ENCODE results near the gene RAD51B. TPM values are rescaled to one million over a fixed set of nuclear protein-coding genes. Genes with fewer than 3 reads are reported as not detected.

RAD51B gene
- total RNA-seq, 2 donors from 2014 or later = 9.3 to 12.1 TPM

DNA sequence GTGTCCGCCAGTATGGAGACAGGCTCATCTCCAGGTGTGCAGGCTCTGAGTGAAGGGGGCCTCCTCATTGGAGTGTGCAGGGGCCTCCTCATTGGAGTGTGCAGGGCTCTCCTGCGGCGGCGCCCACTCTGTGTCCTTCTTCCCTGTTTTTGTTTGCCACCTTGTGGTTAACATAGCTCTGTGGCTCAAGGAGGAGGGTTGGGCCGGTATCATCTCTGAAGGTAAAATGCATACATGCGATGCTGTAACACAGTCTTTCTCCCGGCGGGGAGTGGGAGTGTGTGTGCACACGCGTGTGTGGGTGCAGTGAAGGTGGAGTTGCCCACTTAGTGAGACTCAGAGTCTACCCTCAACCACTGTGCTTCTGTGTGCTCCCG lies 543.9 kb downstream of the RAD51B start:
- peaks cover 22 to 49% of the 10 kb centered on the region in 2 donors for H3K4me1 ChIP-seq (ENCODE audit: control insufficient read depth in 1 of 2, low read depth in 2 of 2)
- H3K27me3 ChIP-seq (replicated peaks; ENCODE audit: insufficient read depth) = no peaks in the 10 kb centered on the region
- no peaks in the 10 kb centered on the region for H3K36me3 ChIP-seq
- DNase-seq (ENCODE audit: low spot score) (no peak), ATAC-seq (ENCODE audit: insufficient number of reproducible peaks, low FRiP score, low read depth) (no peak)
- no peaks in the 10 kb centered on the region for H3K9me3 ChIP-seq
- TF ChIP-seq, protein P1, sequence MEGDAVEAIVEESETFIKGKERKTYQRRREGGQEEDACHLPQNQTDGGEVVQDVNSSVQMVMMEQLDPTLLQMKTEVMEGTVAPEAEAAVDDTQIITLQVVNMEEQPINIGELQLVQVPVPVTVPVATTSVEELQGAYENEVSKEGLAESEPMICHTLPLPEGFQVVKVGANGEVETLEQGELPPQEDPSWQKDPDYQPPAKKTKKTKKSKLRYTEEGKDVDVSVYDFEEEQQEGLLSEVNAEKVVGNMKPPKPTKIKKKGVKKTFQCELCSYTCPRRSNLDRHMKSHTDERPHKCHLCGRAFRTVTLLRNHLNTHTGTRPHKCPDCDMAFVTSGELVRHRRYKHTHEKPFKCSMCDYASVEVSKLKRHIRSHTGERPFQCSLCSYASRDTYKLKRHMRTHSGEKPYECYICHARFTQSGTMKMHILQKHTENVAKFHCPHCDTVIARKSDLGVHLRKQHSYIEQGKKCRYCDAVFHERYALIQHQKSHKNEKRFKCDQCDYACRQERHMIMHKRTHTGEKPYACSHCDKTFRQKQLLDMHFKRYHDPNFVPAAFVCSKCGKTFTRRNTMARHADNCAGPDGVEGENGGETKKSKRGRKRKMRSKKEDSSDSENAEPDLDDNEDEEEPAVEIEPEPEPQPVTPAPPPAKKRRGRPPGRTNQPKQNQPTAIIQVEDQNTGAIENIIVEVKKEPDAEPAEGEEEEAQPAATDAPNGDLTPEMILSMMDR (IDR thresholded peaks at IDR 0.05) = no peak
- H3K27ac ChIP-seq = peak overlapping the region; percentile 89 to 90
- no peak overlapping the region for H3K4me3 ChIP-seq

DNA sequence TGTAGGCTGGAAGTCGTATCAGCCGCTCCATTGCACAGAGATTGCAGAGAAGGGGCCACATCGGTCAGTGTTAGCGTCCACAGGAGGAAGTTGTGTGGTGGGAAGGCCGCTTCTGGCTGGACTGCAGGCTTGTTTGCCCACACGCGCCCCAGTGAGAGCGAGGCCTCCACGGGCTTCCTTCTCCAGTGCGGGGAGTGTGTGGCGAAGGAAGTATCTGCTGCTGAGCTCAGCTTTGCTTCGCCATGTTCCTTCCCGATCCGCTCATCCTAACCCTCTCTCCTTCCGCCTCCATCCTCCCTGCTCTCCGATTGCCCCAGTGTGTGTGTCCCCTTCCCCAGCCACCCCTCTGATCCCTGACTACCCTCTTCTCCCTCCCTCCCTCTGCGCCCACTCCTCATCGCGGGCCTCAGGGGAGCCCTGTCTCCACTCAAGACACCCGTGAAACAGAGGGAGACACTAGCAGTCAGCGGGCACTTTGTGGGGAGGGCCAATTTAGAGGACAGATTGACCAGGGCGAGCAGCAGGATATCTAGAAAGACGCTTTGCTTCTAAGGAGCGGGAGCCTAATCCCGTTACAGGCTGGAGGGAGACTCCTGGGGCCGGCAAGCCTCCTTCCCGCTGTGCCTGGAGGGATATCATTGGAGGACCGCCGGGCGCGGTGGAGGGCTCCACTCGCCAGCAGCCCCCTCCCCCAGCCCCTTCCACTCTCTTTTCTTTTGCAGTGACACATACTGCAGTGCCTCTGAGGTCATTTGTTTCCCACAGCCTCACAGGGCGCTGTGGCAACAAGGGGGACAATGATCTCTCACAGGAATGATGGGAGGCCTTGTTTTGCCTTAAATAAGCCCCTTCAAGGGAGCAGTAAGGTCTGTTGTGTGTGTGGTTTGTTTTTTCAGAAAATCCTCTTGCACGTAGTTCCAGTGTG lies 544.5 kb downstream of the RAD51B start:
- no peaks in the 10 kb centered on the region for H3K36me3 ChIP-seq
- ATAC-seq (ENCODE audit: insufficient number of reproducible peaks, low FRiP score, low read depth) (peak; percentile 4), DNase-seq (ENCODE audit: low spot score) (no peak)
- TF ChIP-seq, protein P1 (IDR thresholded peaks at IDR 0.05) = no peak
- H3K27me3 ChIP-seq (replicated peaks; ENCODE audit: insufficient read depth) = no peaks in the 10 kb centered on the region
- H3K4me1 ChIP-seq (ENCODE audit: control insufficient read depth in 1 of 2, low read depth in 2 of 2) = peaks cover 22 to 52% of the 10 kb centered on the region in 2 donors
- peak overlapping the region; percentile 1 for H3K4me3 ChIP-seq
- H3K9me3 ChIP-seq = no peaks in the 10 kb centered on the region
- H3K27ac ChIP-seq = peak overlapping the region; percentile 89 to 90

DNA sequence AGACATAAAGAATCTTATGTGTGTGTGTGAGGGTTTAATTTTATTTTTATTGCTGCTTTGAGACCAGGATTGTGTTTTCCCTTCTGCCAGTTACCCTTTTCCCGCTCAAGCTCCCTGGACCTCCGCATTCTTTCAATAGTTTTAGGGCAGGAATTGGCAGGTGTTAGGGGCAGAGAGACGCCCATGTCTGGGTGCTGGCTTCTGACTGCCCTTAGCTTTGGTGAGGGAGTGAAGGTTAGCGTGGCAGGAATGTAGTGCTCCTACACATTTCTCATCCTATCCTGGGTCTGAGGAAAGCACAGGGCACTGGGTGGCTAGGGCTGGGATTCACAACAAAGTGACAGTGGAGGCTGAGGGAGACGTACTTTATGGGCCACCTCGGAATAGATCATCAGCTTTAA lies 545.2 kb downstream of the RAD51B start:
- H3K9me3 ChIP-seq = no peaks in the 10 kb centered on the region
- no peaks in the 10 kb centered on the region for H3K36me3 ChIP-seq
- DNase-seq (ENCODE audit: low spot score) (no peak), ATAC-seq (ENCODE audit: insufficient number of reproducible peaks, low FRiP score, low read depth) (peak; percentile 1)
- peaks cover 20 to 52% of the 10 kb centered on the region in 2 donors for H3K4me1 ChIP-seq (ENCODE audit: control insufficient read depth in 1 of 2, low read depth in 2 of 2)
- H3K4me3 ChIP-seq = peak overlapping the region; percentile 1
- H3K27me3 ChIP-seq (replicated peaks; ENCODE audit: insufficient read depth) = no peaks in the 10 kb centered on the region
- TF ChIP-seq, protein P1 (IDR thresholded peaks at IDR 0.05) = no peak
- peak overlapping the region; percentile 89 to 90 for H3K27ac ChIP-seq

DNA sequence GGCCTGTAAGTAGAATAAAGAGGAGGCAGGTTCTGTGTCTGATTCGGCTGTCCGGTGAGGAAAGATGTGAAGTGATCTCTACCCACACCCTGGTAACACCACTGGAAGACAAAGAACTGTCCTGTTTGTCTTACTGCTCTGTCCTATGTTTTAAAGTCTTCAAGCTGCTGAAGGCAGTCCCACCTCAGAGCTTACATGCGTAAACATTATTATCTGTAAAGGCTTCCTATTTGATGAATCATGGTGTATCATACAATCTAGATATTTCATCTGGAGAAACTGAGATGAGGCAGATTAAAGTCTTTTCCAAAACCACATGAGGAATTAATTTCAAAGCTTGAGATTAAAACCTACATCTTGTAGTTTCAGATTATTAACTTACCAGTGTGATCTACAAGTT lies 545.6 kb downstream of the RAD51B start:
- Histone ChIP-seq H3K27me3 (replicated peaks; ENCODE audit: insufficient read depth) (no peaks in the 10 kb centered on the region), H3K9me3 (no peaks in the 10 kb centered on the region), H3K4me1 (ENCODE audit: control insufficient read depth in 1 of 2, low read depth in 2 of 2) (peaks cover 17 to 50% of the 10 kb centered on the region in 2 donors), H3K36me3 (no peaks in the 10 kb centered on the region), H3K27ac (peak overlapping the region; percentile 89 to 90), H3K4me3 (no peak overlapping the region)
- DNase-seq (ENCODE audit: low spot score) (no peak), ATAC-seq (ENCODE audit: insufficient number of reproducible peaks, low FRiP score, low read depth) (no peak)
- TF ChIP-seq, protein P1 (IDR thresholded peaks at IDR 0.05) = no peak

DNA sequence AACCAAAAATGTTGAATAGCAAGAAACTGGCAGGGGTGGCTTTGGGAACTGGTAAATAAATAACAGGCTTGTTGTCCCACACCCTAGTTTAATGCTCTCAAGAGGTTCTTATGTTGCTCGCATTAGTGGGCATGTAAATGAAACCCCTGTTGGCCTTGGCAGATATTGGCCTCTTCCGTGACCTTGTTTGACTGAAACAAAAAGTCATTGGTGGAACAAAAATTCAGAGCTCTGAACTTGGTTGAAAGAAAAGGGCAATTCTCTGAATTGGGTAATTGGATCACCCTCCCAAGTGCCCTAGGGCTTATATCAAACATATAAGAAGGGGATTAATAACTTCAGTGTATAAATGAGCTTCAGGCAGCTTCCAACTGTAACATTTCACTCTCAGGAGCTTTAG lies 547.1 kb downstream of the RAD51B start:
- Histone ChIP-seq H3K9me3 (no peaks in the 10 kb centered on the region), H3K4me1 (ENCODE audit: control insufficient read depth in 1 of 2, low read depth in 2 of 2) (peaks cover 15 to 39% of the 10 kb centered on the region in 2 donors), H3K27ac (no peak overlapping the region), H3K27me3 (replicated peaks; ENCODE audit: insufficient read depth) (no peaks in the 10 kb centered on the region), H3K4me3 (no peak overlapping the region), H3K36me3 (no peaks in the 10 kb centered on the region)
- ATAC-seq (ENCODE audit: insufficient number of reproducible peaks, low FRiP score, low read depth) = no peak
- TF ChIP-seq, protein P1 (IDR thresholded peaks at IDR 0.05) = no peak
- no peak for DNase-seq (ENCODE audit: low spot score)

Measured in thoracic aorta (tissue), 2 donors.